Activated CD8-positive, alpha-beta memory T cell treated with anti-CD3 and anti-CD28 coated beads for 24 hours (primary cell): ENCODE data around the gene C8G.

ENCODE experiments used
- DNase-seq: peaks from one replicate; pipeline ENCODE4 v3.0.0-alpha.2; 2020

Gene C8G

GRCh38 chr9:136942881-136943230 is 2.2 kb upstream of the C8G start:
- no peak for DNase-seq

- peak; percentile 80 for DNase-seq
These were observed 1.5 kb upstream of the C8G start for GRCh38 chr9:136943291-136944211.

GRCh38 chr9:136944212-136944518 is 878 bp upstream of the C8G start:
- DNase-seq: no peak

GRCh38 chr9:136945333-136946227 is 537 bp downstream of the C8G start:
- DNase-seq: no peak

- no peak for DNase-seq
These were observed 1.4 kb downstream of the C8G start for GRCh38 chr9:136946228-136947027.

DNA sequence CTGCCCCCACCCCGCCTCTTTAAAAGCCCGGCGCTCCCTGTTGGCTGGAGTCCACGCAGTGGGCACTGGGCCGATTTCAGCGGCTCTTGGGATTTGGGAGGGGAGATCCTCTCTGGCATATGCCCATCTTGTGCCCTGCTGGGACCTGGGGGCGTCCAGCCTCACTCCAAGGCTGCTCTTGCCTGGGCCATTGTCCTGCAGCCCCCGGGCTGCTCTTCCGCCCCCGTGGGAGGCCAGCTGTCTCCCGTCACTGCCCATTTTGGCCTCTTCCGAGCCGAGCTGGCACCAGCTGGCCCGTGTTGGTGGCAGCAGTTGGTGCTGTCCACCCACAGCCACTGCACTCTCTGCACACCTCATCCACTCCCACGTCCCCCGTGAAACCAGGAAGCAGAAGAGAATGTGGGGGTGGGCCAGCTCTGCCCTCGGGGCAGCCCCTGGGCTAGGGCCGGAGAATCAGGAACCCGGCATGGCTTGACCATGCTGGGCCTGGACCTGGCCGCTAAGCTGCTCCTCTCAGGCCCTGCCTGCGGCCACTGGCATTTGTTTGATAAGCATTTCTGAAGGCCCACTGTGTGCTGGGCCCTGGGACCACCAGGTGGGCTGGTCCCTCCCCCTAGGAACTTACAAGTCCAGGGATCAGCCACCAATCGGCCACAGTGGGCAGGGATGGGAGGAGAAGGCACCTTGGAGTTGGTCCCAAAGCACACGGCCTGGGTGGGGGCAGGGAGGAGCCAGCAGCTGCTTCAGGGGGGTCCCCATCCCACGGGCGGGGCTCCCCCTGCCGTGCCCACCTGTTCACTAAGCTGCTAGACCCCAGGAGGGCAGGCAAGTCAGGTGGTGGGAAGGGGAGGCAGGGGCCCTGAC is 2.2 kb downstream of the C8G start:
- DNase-seq: no peak

- DNase-seq: no peak
These were observed 3.0 kb downstream of the C8G start for GRCh38 chr9:136947955-136948510.

DNA sequence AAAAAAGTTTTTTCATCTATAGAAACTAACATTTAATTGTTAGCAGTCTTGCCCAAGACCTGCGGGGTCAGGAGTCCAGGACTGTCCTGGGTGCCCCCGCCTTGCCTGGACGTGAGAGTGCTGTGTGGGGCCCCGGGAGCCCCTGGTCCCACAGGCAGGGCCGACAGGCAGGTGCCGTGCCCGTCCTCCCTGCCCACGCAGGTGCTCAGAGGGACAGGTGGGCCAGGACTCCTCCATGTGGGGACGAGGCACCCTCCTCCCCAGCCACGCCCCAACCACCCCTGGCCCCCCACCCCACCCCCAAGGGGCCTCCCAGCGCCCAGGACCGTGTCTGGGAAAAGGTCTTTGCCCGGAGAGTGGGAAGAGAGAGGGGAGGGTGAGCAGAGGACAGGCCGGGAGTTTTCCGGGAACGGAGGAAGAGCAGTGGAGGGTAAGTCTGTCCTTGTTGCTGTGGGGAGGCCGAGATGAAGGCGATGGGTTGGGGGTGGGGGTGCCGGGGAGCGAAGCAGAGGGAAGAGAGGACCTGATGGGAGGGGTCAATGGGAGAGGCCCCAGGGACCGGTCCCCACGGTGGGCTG is 4.3 kb downstream of the C8G start:
- DNase-seq: no peak

- DNase-seq: peak; percentile 99
These were observed 5.0 kb downstream of the C8G start for GRCh38 chr9:136949817-136950655.

DNA sequence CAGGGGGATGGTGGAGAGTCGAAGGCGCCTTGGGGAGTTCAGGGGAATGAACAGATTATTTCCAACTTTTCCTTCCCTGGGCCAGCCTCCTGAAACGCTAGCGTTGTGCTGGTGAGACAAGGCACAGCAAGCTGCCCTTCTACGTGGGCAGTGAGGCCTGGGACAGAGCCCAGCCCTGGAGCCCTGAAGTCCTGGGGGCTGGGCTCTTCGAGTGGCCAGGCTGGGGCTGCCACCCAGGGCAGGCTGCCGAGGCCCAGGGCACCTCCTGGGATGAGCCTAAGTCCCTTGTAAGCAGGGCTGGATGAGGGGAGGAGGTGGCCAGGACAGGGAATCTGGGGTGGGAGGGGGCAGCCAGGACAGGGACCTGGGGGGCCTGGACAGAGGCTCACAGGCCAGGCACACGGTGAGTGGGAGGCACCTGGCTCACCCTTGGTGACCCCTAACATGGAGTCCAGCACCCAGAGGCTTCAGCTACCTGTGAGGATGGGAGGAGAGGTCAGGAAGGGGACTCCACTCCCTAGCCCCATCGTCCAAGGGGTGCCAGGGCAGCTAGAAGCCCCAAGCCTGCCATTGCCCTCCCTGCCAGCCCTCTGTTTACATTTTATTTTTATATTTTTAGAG is 5.7 kb downstream of the C8G start:
- no peak for DNase-seq

DNA sequence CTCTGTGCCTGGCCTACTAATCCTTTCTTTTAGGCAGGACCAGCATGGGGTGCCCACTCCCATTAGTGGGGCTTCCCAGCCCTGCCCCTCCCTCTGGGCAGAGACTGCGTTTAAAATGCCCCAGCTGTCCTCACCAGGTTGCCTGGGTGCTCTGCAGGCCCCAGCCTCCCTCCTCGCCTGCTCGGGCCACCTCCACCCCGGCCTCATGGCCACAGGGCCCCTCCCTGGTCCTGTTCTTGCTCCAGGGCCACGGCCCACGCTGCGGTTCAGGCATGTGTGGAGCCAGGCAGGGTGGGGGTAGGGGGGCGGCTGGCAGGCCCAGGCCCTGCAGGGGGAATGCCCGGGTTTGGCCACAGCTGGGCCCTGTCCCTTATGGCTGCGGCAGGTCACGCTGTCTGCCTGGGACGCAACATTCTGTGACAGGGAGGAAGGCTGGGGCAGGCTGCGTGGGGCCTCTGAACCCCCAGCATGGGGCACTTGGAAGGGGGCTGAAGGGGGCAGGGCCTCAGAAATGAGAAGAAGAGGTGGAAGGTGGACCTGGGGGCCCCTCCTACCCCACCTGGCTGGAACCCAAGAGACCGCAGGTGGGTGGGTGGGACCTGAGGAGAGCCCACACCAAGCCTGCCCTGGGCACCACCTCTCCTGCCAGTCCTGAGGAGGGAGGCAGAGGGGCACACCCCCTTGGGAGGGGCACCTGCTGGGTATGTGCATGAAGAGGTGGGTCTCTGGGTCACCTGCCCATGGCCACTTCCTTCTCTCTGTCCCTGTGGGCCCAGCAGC is 6.7 kb downstream of the C8G start, which contains the start of gene LCN12:
TSS of gene LCN12 (plus strand) at position 733 of the 780 bp plus-strand sequence. CDS start 55 bp downstream, outside the sequence.
- no peak for DNase-seq

GRCh38 chr9:136952321-136952850 is 7.3 kb downstream of the C8G start:
- DNase-seq: no peak

- no peak for DNase-seq
These were observed 8.1 kb downstream of the C8G start for GRCh38 chr9:136952876-136953770.

DNA sequence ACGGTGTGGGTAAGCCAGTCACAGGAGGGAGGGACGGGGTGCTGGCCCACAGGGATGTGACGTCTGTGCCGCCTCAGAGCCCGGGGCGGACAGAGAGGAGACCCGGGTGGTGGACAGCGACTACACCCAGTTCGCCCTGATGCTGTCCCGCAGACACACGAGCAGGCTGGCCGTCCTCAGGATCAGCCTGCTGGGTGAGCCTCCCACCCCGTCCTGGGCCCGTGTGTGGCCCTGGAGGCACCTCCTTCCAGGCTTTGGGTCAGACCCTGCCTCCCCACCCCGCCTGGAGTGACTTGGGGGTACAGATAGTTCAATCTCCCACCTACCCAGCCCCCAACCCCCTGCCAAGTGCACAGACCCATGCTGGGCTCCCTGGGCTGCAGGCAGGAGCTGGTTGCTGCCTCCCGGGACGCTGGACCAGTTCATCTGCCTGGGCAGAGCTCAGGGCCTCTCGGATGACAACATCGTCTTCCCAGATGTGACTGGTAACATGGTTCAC is 8.8 kb downstream of the C8G start:
- no peak for DNase-seq

GRCh38 chr9:136954270-136955083 is 9.4 kb downstream of the C8G start:
- DNase-seq: no peak

DNA sequence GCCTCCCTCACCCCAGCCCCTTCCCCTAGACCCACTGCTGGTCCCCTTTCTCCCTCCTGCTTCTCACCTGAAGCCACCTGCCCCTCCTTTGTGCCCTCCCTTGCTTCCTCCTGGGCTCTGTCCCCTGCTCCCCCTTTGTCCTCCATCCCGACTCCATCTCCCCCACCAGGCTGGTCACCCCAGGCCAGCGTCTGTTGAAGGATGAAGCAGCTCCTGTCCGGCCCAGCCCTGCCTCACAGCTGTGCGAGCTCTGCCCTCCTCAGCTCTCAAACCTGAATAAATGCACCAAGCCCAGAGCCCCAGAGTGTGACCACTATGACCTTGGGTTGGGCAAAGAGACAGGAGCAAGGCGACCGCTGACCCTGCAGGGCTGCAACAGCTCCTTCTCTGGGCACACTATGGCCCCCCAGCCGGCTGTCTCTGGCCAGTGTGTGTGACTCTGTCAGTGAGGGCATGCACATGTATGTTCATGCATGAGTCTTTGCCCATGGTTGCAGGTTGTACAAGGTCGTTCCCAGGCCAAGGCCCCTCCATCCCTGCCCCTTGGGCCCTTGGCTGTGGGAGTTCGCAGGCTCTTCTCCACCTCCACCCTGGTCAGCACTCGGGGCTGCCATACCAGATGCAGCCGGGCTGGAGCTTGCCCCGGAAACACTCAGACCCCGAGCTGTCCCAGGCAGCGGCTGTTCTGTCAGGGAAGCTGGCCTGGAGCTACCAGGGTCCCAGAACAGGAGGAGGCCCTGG is 10.3 kb downstream of the C8G start:
- DNase-seq: no peak
